ENCODE results near the gene WDR91. TPM values are rescaled to one million over a fixed set of nuclear protein-coding genes. Genes with fewer than 3 reads are reported as not detected.
A peak's percentile ranks its signal among the peaks of the same experiment; 100 is the strongest.

The WDR91 gene
- total RNA-seq: 10 to 100 TPM; 28.0 to 32.4 TPM

DNA sequence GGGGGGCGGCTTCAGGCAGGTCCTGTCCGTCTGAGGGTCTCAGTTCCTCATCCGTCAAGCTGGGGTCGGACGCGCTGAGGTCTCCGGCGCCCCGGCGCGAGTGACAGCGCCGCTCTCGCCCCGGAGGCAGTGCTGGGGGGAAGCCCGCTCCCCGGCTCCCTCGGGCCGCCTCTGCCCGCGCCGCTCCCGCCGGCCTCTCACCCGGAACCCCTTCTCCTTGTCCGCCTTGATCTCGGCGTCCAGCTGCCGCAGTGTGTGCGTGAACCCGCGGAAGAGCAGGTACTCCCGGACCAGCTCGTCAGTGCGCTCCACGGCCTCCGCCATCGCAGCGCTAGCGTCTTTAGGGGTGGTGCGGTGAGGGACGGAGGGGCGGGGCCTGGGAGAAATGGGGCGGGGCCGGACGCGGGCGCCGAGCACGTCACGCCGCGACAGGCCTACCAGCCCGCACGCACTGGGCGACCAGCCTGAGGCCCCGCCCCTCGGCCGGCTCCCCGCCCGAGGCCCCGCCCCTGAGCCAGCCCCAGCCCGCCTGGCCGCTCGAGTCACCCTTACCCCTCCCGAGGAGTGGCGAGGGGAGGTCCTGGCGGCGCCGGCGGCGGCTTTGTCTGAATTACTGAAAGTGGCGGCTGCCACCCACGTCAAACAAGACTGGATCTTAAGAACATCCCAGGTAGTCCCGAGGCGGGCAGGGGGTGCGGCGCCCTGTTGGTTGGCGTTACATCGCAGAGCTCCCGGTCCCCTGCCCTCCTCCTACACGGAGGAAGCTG, at the start of gene WDR91:
Gene WDR91, minus strand, starts transcription at position 348 of the 767 bp plus-strand sequence. Its CDS starts 24 bp downstream, at position 324.
- TF ChIP-seq CTCF (IDR thresholded peaks at IDR 0.05): no peak
- peak; percentile 82 to 94 (median 94) for TF ChIP-seq POLR2A (IDR thresholded peaks at IDR 0.05)
- no peaks in the 10 kb centered on the region for H3K36me3 ChIP-seq (replicated peaks in 1 of 2; ENCODE audit: insufficient read depth in 1 of 2, low read depth in 2 of 2)
- ATAC-seq (peak; percentile 92), DNase-seq (peak; percentile 96 to 98 (median 98))
- no peaks in the 10 kb centered on the region for H3K9me3 ChIP-seq
- WGBS, 2 donors: 0% methylated on average over 60 of the region's 82 CpGs; no CpG with 5 or more reads in 1 of the 2 donors
- peaks cover 39% of the 10 kb centered on the region for H3K4me1 ChIP-seq
- H3K27me3 ChIP-seq: no peaks in the 10 kb centered on the region
- intact Hi-C loops (cut with DNase I): no loop called here
- peak within 1 kb of the TSS; percentile 74 to 76 for H3K4me3 ChIP-seq
- H3K27ac ChIP-seq: peak within 1 kb of the TSS; percentile 89 to 96 (median 94)

GRCh38 chr7:135260470-135260869, 49.1 kb upstream of the WDR91 start:
- Histone ChIP-seq H3K36me3 (replicated peaks in 1 of 2; ENCODE audit: insufficient read depth in 1 of 2, low read depth in 2 of 2) (no peaks in the 10 kb centered on the region), H3K27ac (no peak overlapping the region), H3K4me3 (no peak overlapping the region), H3K4me1 (no peaks in the 10 kb centered on the region), H3K9me3 (no peaks in the 10 kb centered on the region), H3K27me3 (no peaks in the 10 kb centered on the region)
- intact Hi-C loops (cut with DNase I): no loop called here
- ATAC-seq (no peak), DNase-seq (no peak)
- WGBS, 2 donors: 86 to 90% methylated on average over 2 of the region's 2 CpGs
- no peak for TF ChIP-seq CTCF (IDR thresholded peaks at IDR 0.05)
- no peak for TF ChIP-seq POLR2A (IDR thresholded peaks at IDR 0.05)

GRCh38 chr7:135259702-135260101, 48.4 kb upstream of the WDR91 start:
- ATAC-seq (no peak), DNase-seq (no peak)
- no peaks in the 10 kb centered on the region for H3K9me3 ChIP-seq
- H3K27me3 ChIP-seq: no peaks in the 10 kb centered on the region
- no peaks in the 10 kb centered on the region for H3K4me1 ChIP-seq
- no peak overlapping the region for H3K27ac ChIP-seq
- TF ChIP-seq CTCF (IDR thresholded peaks at IDR 0.05) (no peak), POLR2A (IDR thresholded peaks at IDR 0.05) (no peak)
- intact Hi-C loops (cut with DNase I): no loop called here
- no peaks in the 10 kb centered on the region for H3K36me3 ChIP-seq (replicated peaks in 1 of 2; ENCODE audit: insufficient read depth in 1 of 2, low read depth in 2 of 2)
- no peak overlapping the region for H3K4me3 ChIP-seq
- WGBS, 2 donors: 87 to 90% methylated on average over 1 to 5 of the region's 6 CpGs

- intact Hi-C loops (cut with DNase I): no loop called here
- no peaks in the 10 kb centered on the region for H3K36me3 ChIP-seq (replicated peaks in 1 of 2; ENCODE audit: insufficient read depth in 1 of 2, low read depth in 2 of 2)
- no peak for TF ChIP-seq POLR2A (IDR thresholded peaks at IDR 0.05)
- no peaks in the 10 kb centered on the region for H3K27me3 ChIP-seq
- DNase-seq: no peak
- H3K9me3 ChIP-seq: no peaks in the 10 kb centered on the region
- no peak overlapping the region for H3K4me3 ChIP-seq
- H3K4me1 ChIP-seq: peaks cover 5% of the 10 kb centered on the region
- H3K27ac ChIP-seq: no peak overlapping the region
- WGBS, 2 donors: 69 to 78% methylated on average over 3 of the region's 3 CpGs
- no peak for ATAC-seq
Observed at GRCh38 chr7:135258585-135258984, 47.3 kb upstream of the WDR91 start.

DNA sequence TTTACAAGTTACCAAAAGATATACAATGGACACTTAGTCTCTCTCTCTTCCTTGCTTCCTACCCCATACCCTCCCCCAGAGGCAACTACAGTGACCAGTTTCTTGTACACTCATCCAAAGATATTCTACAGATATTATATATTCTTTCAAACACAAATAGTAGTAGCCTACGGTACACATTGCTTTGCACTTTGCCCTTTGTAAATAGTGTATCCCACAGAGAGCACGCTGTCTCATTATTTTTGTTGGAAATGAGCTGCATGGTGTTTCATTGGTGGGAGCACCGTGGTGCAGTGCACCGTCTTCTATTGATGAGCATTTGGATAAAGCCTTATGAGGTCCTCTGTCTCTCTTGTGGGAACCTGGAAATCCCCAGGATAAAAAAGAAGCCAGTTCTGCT, 46.5 kb upstream of the WDR91 start:
- H3K27ac ChIP-seq: no peak overlapping the region
- no peak overlapping the region for H3K4me3 ChIP-seq
- no peak for DNase-seq
- no peaks in the 10 kb centered on the region for H3K36me3 ChIP-seq (replicated peaks in 1 of 2; ENCODE audit: insufficient read depth in 1 of 2, low read depth in 2 of 2)
- 40 to 43% methylated on average over 4 of the region's 4 CpGs for WGBS, 2 donors
- H3K9me3 ChIP-seq: no peaks in the 10 kb centered on the region
- TF ChIP-seq CTCF (IDR thresholded peaks at IDR 0.05): no peak
- no peak for TF ChIP-seq POLR2A (IDR thresholded peaks at IDR 0.05)
- no peaks in the 10 kb centered on the region for H3K27me3 ChIP-seq
- ATAC-seq: no peak
- H3K4me1 ChIP-seq: peaks cover 5% of the 10 kb centered on the region
- intact Hi-C loops (cut with DNase I): no loop called here
